GM06990 (cell line): ENCODE results near the gene BEND3.

Experiments
- DNase-seq: peaks from one replicate; pipeline ENCODE4 v3.0.0-alpha.2; 2011; ENCODE audit not compliant: insufficient read length; ENCODE audit errors: extremely low read depth
- H3K27me3 ChIP-seq: replicated peaks from 2 replicates; pipeline ENCODE4 v1.6.0; 2011; ENCODE audit warnings: low read length; ENCODE audit not compliant: control insufficient read depth, insufficient read depth
- H3K36me3 ChIP-seq: 2 replicates; pipeline ENCODE4 v1.5.1; 2011; ENCODE audit warnings: low read length; ENCODE audit not compliant: control insufficient read depth, insufficient read depth
- H3K4me3 ChIP-seq: replicated peaks from 2 replicates; pipeline ENCODE4 v1.5.1; 2011; ENCODE audit warnings: low read depth, mild to moderate bottlenecking, control low read depth, low read length
- TF ChIP-seq, protein P1 (sequence below): IDR thresholded peaks from 2 replicates; pipeline ENCODE4 v1.5.1; 2011; ENCODE audit warnings: low read length, control low read depth, mild to moderate bottlenecking, inconsistent platforms; ENCODE audit not compliant: insufficient read depth, poor library complexity, severe bottlenecking

BEND3 gene

DNA sequence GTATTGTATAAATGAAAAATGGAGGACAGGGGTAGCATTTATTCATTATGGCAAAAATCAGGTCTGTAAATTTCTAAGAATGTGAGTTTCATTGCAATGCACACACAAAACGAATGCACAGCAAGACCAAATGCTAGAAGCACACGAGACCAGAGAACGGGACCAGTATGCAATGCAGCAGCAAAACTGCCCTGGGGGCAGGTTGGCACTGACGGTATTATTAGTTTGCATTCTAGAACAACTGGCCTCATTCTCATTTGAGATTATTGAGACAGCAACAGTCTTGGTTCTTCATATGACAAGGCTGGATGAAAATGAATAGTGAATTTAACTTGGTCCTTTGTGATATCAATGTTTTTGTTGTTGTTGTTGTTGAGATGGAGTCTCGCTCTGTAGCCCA lies 96.3 kb downstream of the BEND3 start:
- H3K36me3 ChIP-seq: no peaks in the 10 kb centered on the region
- TF ChIP-seq, protein P1, sequence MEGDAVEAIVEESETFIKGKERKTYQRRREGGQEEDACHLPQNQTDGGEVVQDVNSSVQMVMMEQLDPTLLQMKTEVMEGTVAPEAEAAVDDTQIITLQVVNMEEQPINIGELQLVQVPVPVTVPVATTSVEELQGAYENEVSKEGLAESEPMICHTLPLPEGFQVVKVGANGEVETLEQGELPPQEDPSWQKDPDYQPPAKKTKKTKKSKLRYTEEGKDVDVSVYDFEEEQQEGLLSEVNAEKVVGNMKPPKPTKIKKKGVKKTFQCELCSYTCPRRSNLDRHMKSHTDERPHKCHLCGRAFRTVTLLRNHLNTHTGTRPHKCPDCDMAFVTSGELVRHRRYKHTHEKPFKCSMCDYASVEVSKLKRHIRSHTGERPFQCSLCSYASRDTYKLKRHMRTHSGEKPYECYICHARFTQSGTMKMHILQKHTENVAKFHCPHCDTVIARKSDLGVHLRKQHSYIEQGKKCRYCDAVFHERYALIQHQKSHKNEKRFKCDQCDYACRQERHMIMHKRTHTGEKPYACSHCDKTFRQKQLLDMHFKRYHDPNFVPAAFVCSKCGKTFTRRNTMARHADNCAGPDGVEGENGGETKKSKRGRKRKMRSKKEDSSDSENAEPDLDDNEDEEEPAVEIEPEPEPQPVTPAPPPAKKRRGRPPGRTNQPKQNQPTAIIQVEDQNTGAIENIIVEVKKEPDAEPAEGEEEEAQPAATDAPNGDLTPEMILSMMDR: no peak
- H3K27me3 ChIP-seq: no peaks in the 10 kb centered on the region
- no peak for DNase-seq
- no peak overlapping the region for H3K4me3 ChIP-seq
